Stimulated activated CD4-positive, alpha-beta T cell treated with anti-CD3 and anti-CD28 coated beads, Interleukin-1b, Interleukin-23, amount 100 ng/mL, for 24 hours (primary cell): ENCODE results near the gene RRAD.
A peak's percentile ranks its signal among the peaks of the same experiment; 100 is the strongest.
"Not testable (repeated sequence)": the region's sequence is repeated elsewhere in the genome, so short reads cannot be mapped to it uniquely, and the experiment has no call there.

Source experiments
- DNase-seq, 4 experiments: peaks; one replicate each; pipeline ENCODE4 v3.0.0-alpha.2; 2020; ENCODE audit warnings: low read depth in 4 of 4, low spot score in 1 of 4

RRAD gene

GRCh38 chr16:66925322-66925840, at the start of gene RRAD:
Gene RRAD, minus strand, starts transcription at chr16:66925535. Its CDS starts 356 bp downstream, at chr16:66925179.
- no peak for DNase-seq

- DNase-seq = peak in 2 of 4 experiments; percentile 9 to 48
Measured at GRCh38 chr16:66974932-66975246, 49.6 kb upstream of the RRAD start.

GRCh38 chr16:66974156-66974931, 49.0 kb upstream of the RRAD start:
- DNase-seq = not testable (repeated sequence)

- no peak for DNase-seq
Measured at GRCh38 chr16:66973716-66974115, 48.4 kb upstream of the RRAD start.

GRCh38 chr16:66972983-66973382, 47.6 kb upstream of the RRAD start:
- no peak for DNase-seq

GRCh38 chr16:66970775-66971720, 45.7 kb upstream of the RRAD start:
- no peak for DNase-seq

- DNase-seq = no peak
Measured at GRCh38 chr16:66968847-66969246, 43.5 kb upstream of the RRAD start.

- no peak for DNase-seq
Measured at GRCh38 chr16:66964049-66964448, 38.7 kb upstream of the RRAD start.

- no peak for DNase-seq
Measured at GRCh38 chr16:66961914-66962313, 36.6 kb upstream of the RRAD start.

- DNase-seq = peak in 2 of 4 experiments; percentile 20 to 54
Measured at GRCh38 chr16:66961065-66961744, 35.9 kb upstream of the RRAD start, which contains the start of gene CES3. Gene CES3, plus strand, starts transcription at chr16:66961266. Its CDS starts 42 bp downstream, at chr16:66961308.

- DNase-seq = no peak
Measured at GRCh38 chr16:66960270-66960669, 34.9 kb upstream of the RRAD start.

- DNase-seq = no peak
Measured at GRCh38 chr16:66959704-66960161, 34.4 kb upstream of the RRAD start.

GRCh38 chr16:66958857-66959703, 33.7 kb upstream of the RRAD start:
- DNase-seq = no peak

- not testable (repeated sequence) for DNase-seq
Measured at GRCh38 chr16:66956154-66956457, 30.8 kb upstream of the RRAD start.

GRCh38 chr16:66955363-66956153, 30.2 kb upstream of the RRAD start:
- not testable (repeated sequence) for DNase-seq

- peak; percentile 39 to 69 (median 65) for DNase-seq
Measured at GRCh38 chr16:66954097-66954659, 28.8 kb upstream of the RRAD start.

GRCh38 chr16:66953462-66954096, 28.2 kb upstream of the RRAD start:
- no peak for DNase-seq

GRCh38 chr16:66952430-66953110, 27.2 kb upstream of the RRAD start:
- DNase-seq = no peak
